Measurements from ENCODE around the gene PTPRG. TPM values are rescaled to one million over a fixed set of nuclear protein-coding genes. Genes with fewer than 3 reads are reported as not detected.

PTPRG gene
- polyA plus RNA-seq, 3 donors: not detected

DNA sequence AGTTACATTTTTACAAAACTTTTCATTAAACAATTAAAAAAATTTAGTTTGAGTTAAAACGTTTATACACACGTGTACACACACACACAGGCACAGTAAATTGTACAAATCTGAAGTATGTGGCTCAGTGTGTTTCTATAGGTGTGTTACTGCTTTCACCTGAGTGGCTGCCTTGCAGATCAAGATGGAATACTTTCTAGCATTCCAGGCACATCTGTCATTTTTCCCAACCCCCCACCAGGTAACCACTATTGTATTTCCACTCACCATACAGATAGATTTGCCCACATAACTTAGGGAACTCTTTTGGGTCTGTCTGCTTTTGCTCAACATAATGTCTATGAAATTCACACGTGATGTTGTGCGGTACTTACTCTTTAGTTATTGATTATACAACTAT lies 141.1 kb downstream of the PTPRG start:
- H3K27me3 ChIP-seq (ENCODE audit: control insufficient read depth in 2 of 2, insufficient read depth in 2 of 2, low read length in 2 of 2): no peaks in the 10 kb centered on the region
- peaks cover 0 to 4% (median 3%) of the 10 kb centered on the region in 3 donors for H3K27me3 Mint-ChIP-seq (ENCODE audit: low read depth in 3 of 3)
- no peak overlapping the region for H3K4me2 ChIP-seq (replicated peaks; ENCODE audit: extremely low read depth, low read length, poor library complexity, severe bottlenecking)
- TF ChIP-seq, protein P1, sequence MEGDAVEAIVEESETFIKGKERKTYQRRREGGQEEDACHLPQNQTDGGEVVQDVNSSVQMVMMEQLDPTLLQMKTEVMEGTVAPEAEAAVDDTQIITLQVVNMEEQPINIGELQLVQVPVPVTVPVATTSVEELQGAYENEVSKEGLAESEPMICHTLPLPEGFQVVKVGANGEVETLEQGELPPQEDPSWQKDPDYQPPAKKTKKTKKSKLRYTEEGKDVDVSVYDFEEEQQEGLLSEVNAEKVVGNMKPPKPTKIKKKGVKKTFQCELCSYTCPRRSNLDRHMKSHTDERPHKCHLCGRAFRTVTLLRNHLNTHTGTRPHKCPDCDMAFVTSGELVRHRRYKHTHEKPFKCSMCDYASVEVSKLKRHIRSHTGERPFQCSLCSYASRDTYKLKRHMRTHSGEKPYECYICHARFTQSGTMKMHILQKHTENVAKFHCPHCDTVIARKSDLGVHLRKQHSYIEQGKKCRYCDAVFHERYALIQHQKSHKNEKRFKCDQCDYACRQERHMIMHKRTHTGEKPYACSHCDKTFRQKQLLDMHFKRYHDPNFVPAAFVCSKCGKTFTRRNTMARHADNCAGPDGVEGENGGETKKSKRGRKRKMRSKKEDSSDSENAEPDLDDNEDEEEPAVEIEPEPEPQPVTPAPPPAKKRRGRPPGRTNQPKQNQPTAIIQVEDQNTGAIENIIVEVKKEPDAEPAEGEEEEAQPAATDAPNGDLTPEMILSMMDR (IDR thresholded peaks at IDR 0.05): no peak
- no CpG with 5 or more reads among the region's 4 CpGs for WGBS (ENCODE audit: insufficient coverage)
- no peaks in the 10 kb centered on the region for H3K4me1 ChIP-seq (ENCODE audit: control insufficient read depth in 1 of 2, insufficient read depth in 2 of 2, low read length in 2 of 2)
- intact Hi-C loops (cut with micrococcal nuclease): no loop called here
- no peak overlapping the region for H3K4me3 Mint-ChIP-seq
- H3K4me1 Mint-ChIP-seq: no peaks in the 10 kb centered on the region
- H3K36me3 Mint-ChIP-seq: no peaks in the 10 kb centered on the region
- H2AFZ ChIP-seq (ENCODE audit: insufficient read depth, low read depth, low read length, poor library complexity, severe bottlenecking): no peak overlapping the region
- H3K4me3 ChIP-seq (replicated peaks in 1 of 3; ENCODE audit: low read depth in 2 of 3, low read length in 3 of 3): no peak overlapping the region
- no peaks in the 10 kb centered on the region for H4K20me1 ChIP-seq (ENCODE audit: insufficient read depth, low read length)
- no peak overlapping the region for H3K27ac Mint-ChIP-seq
- H3K9me3 ChIP-seq (replicated peaks in 1 of 2; ENCODE audit: control insufficient read depth in 1 of 2, insufficient read depth in 1 of 2, low read length in 2 of 2): no peaks in the 10 kb centered on the region
- no peak for DNase-seq
- H3K9me3 Mint-ChIP-seq: peaks cover 0 to 7% (median 0%) of the 10 kb centered on the region in 7 donors
- H3K36me3 ChIP-seq (replicated peaks in 1 of 2; ENCODE audit: control insufficient read depth in 1 of 2, insufficient read depth in 2 of 2, low read length in 2 of 2): no peaks in the 10 kb centered on the region
- no peak overlapping the region for H3K27ac ChIP-seq (ENCODE audit: low read depth in 1 of 2, low read length in 2 of 2)
- H3K9ac ChIP-seq (ENCODE audit: insufficient read depth, low read length, poor library complexity, severe bottlenecking): no peak overlapping the region
- H3K79me2 ChIP-seq (ENCODE audit: insufficient read depth, low read length): no peaks in the 10 kb centered on the region

DNA sequence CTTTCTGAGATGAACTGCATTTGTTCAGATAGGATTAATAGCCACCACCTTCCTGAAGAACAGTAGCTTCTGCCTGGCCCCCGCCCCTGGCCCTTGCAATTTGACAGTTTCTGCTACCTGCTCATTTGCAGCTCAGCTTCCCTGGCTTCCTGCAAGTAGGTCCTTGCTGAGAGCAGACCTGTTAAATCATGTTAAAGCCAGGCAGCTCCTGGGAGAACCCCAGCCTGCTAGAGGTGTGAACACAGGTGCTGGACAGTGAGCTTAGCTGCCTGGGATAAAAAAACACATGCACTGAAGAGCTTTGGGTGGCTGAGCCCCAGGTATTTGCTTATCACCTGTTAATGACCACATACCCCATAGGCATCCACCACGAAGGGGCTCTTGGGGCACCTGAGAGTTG lies 143.4 kb downstream of the PTPRG start:
- H2AFZ ChIP-seq (ENCODE audit: insufficient read depth, low read depth, low read length, poor library complexity, severe bottlenecking): no peak overlapping the region
- no peak overlapping the region for H3K27ac Mint-ChIP-seq
- H3K9me3 ChIP-seq (replicated peaks in 1 of 2; ENCODE audit: control insufficient read depth in 1 of 2, insufficient read depth in 1 of 2, low read length in 2 of 2): peaks cover 0 to 3% of the 10 kb centered on the region in 2 donors
- H3K27me3 ChIP-seq (ENCODE audit: control insufficient read depth in 2 of 2, insufficient read depth in 2 of 2, low read length in 2 of 2): no peaks in the 10 kb centered on the region
- no peak overlapping the region for H3K4me3 Mint-ChIP-seq
- no peak overlapping the region for H3K9ac ChIP-seq (ENCODE audit: insufficient read depth, low read length, poor library complexity, severe bottlenecking)
- peaks cover 0 to 5% (median 3%) of the 10 kb centered on the region in 3 donors for H3K27me3 Mint-ChIP-seq (ENCODE audit: low read depth in 3 of 3)
- H3K36me3 ChIP-seq (replicated peaks in 1 of 2; ENCODE audit: control insufficient read depth in 1 of 2, insufficient read depth in 2 of 2, low read length in 2 of 2): no peaks in the 10 kb centered on the region
- TF ChIP-seq, protein P1 (IDR thresholded peaks at IDR 0.05): no peak
- H4K20me1 ChIP-seq (ENCODE audit: insufficient read depth, low read length): no peaks in the 10 kb centered on the region
- H3K27ac ChIP-seq (ENCODE audit: low read depth in 1 of 2, low read length in 2 of 2): no peak overlapping the region
- H3K4me2 ChIP-seq (replicated peaks; ENCODE audit: extremely low read depth, low read length, poor library complexity, severe bottlenecking): no peak overlapping the region
- intact Hi-C loops (cut with micrococcal nuclease): no loop called here
- DNase-seq: no peak
- no peaks in the 10 kb centered on the region for H3K79me2 ChIP-seq (ENCODE audit: insufficient read depth, low read length)
- H3K4me1 ChIP-seq (ENCODE audit: control insufficient read depth in 1 of 2, insufficient read depth in 2 of 2, low read length in 2 of 2): no peaks in the 10 kb centered on the region
- 92% methylated on average over 2 of the region's 2 CpGs for WGBS (ENCODE audit: insufficient coverage)
- H3K4me1 Mint-ChIP-seq: no peaks in the 10 kb centered on the region
- H3K4me3 ChIP-seq (replicated peaks in 1 of 3; ENCODE audit: low read depth in 2 of 3, low read length in 3 of 3): no peak overlapping the region
- peaks cover 0 to 13% (median 0%) of the 10 kb centered on the region in 7 donors for H3K9me3 Mint-ChIP-seq
- no peaks in the 10 kb centered on the region for H3K36me3 Mint-ChIP-seq
